ENCODE results near the gene DPF1.

The DPF1 gene

GRCh38 chr19:38216785-38217641 is 7.0 kb downstream of the DPF1 start:
- peak; percentile 40 for DNase-seq
- Mint-ChIP-seq H3K4me1 (peaks cover 19% of the 10 kb centered on the region), H3K4me3 (no peak overlapping the region), H3K9me3 (no peaks in the 10 kb centered on the region), H3K27me3 (ENCODE audit: low read depth, poor library complexity) (peaks cover 5% of the 10 kb centered on the region), H3K27ac (no peak overlapping the region), H3K36me3 (ENCODE audit: low read depth) (peaks cover 32% of the 10 kb centered on the region)
- no peak for TF ChIP-seq CTCF (IDR thresholded peaks at IDR 0.05)

GRCh38 chr19:38213911-38214625 is 10.0 kb downstream of the DPF1 start:
- DNase-seq, result no peak
- Mint-ChIP-seq H3K9me3 (no peaks in the 10 kb centered on the region), H3K4me3 (no peak overlapping the region), H3K27ac (peak overlapping the region; percentile 65), H3K27me3 (ENCODE audit: low read depth, poor library complexity) (peaks cover 3% of the 10 kb centered on the region), H3K4me1 (peaks cover 44% of the 10 kb centered on the region), H3K36me3 (ENCODE audit: low read depth) (peaks cover 23% of the 10 kb centered on the region)
- TF ChIP-seq CTCF (IDR thresholded peaks at IDR 0.05), result no peak

- Mint-ChIP-seq H3K27me3 (ENCODE audit: low read depth, poor library complexity) (peaks cover 3% of the 10 kb centered on the region), H3K36me3 (ENCODE audit: low read depth) (peaks cover 17% of the 10 kb centered on the region), H3K27ac (no peak overlapping the region), H3K4me1 (peaks cover 44% of the 10 kb centered on the region), H3K4me3 (no peak overlapping the region), H3K9me3 (no peaks in the 10 kb centered on the region)
- no peak for TF ChIP-seq CTCF (IDR thresholded peaks at IDR 0.05)
- DNase-seq, result no peak
Observed at GRCh38 chr19:38213469-38213868, 10.6 kb downstream of the DPF1 start.

GRCh38 chr19:38211766-38212165 is 12.3 kb downstream of the DPF1 start:
- Mint-ChIP-seq H3K36me3 (ENCODE audit: low read depth) (peaks cover 14% of the 10 kb centered on the region), H3K4me1 (peaks cover 54% of the 10 kb centered on the region), H3K27ac (no peak overlapping the region), H3K9me3 (no peaks in the 10 kb centered on the region), H3K27me3 (ENCODE audit: low read depth, poor library complexity) (peaks cover 3% of the 10 kb centered on the region), H3K4me3 (peak overlapping the region; percentile 34)
- no peak for DNase-seq
- no peak for TF ChIP-seq CTCF (IDR thresholded peaks at IDR 0.05)

DNA sequence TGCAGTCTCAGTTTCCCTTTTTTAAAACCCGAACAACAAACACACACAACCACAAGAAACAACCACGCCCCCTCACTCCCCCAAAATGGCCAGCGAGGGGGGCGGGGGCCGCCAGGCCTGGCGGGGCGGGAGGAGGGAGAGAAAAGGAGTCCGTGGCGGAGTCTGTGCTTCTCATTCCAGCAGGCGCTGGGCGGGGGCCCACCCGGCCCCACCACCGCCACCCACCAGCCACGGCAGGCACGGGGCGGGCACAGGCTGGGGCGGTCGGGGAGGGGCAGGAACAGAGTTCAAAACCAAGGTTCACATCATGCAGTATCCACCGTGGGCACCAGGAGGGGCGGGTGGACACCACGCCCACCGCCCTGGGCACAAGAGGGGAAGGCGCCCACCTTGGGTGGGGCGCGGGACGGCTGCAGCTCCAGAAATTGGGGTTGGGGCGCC is 12.9 kb downstream of the DPF1 start:
- DNase-seq, result peak; percentile 45
- peak overlapping the region; percentile 81 for H3K4me3 Mint-ChIP-seq
- peaks cover 14% of the 10 kb centered on the region for H3K36me3 Mint-ChIP-seq (ENCODE audit: low read depth)
- no peaks in the 10 kb centered on the region for H3K9me3 Mint-ChIP-seq
- peaks cover 56% of the 10 kb centered on the region for H3K4me1 Mint-ChIP-seq
- H3K27ac Mint-ChIP-seq, result no peak overlapping the region
- peaks cover 3% of the 10 kb centered on the region for H3K27me3 Mint-ChIP-seq (ENCODE audit: low read depth, poor library complexity)
- TF ChIP-seq CTCF (IDR thresholded peaks at IDR 0.05), result peak; percentile 25
